OCI-LY7 (cell line): ENCODE measurements around the gene INKA2.

ENCODE experiments used
- EZH2phosphoT487 ChIP-seq: fragments of 200-600 bp; sonication (generic); IDR thresholded peaks from 2 replicates; pipeline ENCODE4 v1.6.1; 2018; ENCODE audit warnings: low read depth, borderline replicate concordance, mild to moderate bottlenecking, mixed run types, antibody characterized with exemption, low read length, moderate library complexity, mixed read lengths
- TF ChIP-seq, protein P1 (sequence below): fragments of 200-600 bp; sonication (generic); conservative IDR thresholded peaks from 2 replicates; pipeline ENCODE4 v1.5.1; 2014; ENCODE audit warnings: mild to moderate bottlenecking, antibody characterized with exemption, low read length, moderate library complexity, mixed read lengths

DNA sequence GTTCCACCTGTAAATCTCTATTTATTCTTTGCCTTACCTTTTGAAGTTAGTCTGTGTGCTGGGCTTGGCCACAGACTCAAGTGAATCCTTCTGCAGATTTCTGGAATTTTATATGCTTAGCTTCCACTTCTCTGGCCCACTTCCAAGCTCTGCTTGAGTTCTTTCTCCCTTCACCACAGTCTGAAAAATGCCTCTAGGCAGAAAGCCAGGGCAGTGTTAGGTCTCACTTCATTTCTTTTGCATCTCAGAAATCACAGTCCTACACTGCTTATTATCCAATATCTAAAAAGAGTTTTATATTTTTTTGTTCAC lies 48.9 kb downstream of the INKA2 start:
- TF ChIP-seq EZH2phosphoT487, result no peak
- TF ChIP-seq, protein P1, sequence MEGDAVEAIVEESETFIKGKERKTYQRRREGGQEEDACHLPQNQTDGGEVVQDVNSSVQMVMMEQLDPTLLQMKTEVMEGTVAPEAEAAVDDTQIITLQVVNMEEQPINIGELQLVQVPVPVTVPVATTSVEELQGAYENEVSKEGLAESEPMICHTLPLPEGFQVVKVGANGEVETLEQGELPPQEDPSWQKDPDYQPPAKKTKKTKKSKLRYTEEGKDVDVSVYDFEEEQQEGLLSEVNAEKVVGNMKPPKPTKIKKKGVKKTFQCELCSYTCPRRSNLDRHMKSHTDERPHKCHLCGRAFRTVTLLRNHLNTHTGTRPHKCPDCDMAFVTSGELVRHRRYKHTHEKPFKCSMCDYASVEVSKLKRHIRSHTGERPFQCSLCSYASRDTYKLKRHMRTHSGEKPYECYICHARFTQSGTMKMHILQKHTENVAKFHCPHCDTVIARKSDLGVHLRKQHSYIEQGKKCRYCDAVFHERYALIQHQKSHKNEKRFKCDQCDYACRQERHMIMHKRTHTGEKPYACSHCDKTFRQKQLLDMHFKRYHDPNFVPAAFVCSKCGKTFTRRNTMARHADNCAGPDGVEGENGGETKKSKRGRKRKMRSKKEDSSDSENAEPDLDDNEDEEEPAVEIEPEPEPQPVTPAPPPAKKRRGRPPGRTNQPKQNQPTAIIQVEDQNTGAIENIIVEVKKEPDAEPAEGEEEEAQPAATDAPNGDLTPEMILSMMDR, result no peak
